ENCODE measurements around the gene SORCS3. TPM values are rescaled to one million over a fixed set of nuclear protein-coding genes. Genes with fewer than 3 reads are reported as not detected.

The SORCS3 gene
- total and polyA plus RNA-seq, 2 of the 13 experiments (the other 11 are each of a cell fraction or from before 2014, with no cell fraction given) = 0.07 TPM; not detected in 1

DNA sequence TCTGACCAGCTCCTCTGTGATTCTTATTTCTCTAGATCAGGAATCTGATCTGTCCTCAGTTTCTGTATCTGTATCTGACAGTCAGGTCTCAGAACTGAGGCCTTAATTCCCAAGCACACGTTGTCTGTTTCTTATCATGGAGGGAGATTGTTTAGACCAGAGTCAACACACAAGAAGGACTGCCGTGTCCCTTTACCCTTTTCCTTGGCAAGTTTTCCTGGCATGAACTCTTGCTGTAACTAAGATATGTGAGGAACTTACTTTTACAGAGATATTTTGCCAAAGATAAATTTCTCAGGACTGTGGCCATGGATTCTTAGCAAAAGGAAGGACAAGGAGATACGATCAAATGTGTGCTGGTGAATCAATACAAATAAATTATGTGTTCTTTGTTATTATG lies 181.0 kb downstream of the SORCS3 start:
- no peak for FAIRE-seq
- intact Hi-C loops (cut with micrococcal nuclease; ENCODE audit: unreplicated experiment) (no loop called here), in situ Hi-C loops (cut with HindIII; ENCODE audit: extremely low pct_ligation_motif_present, low pct_unique_long_range_greater_than_20kb) (no loop called here)
- DNase-seq (ENCODE audit: low spot score) = no peak
- BruUV-seq (replicated peaks) = no TSS peak
- no peak overlapping the region for H3K9ac ChIP-seq (ENCODE audit: insufficient read depth, low read depth, low read length)
- no peak overlapping the region for H3K4me2 ChIP-seq (ENCODE audit: low read depth, low read length)
- ChIA-PET CTCF (ENCODE audit: low intra/inter-chr PET ratio, low total read pairs) (no interaction called here), POLR2A (no interaction called here)
- no peak overlapping the region for H3K27ac ChIP-seq (ENCODE audit: extremely low read length, insufficient read depth, low read length)
- H3K4me3 ChIP-seq (replicated peaks in 1 of 3; ENCODE audit: insufficient read depth in 1 of 3, low read depth in 2 of 3, low read length in 3 of 3) = no peak overlapping the region
- H4K20me1 ChIP-seq (ENCODE audit: insufficient read depth, low read length) = no peaks in the 10 kb centered on the region
- H2AFZ ChIP-seq (ENCODE audit: low read length) = no peak overlapping the region
- no peaks in the 10 kb centered on the region for H3K4me1 ChIP-seq (ENCODE audit: insufficient read depth, low read length)
- no peaks in the 10 kb centered on the region for H3K27me3 ChIP-seq (ENCODE audit: control insufficient read depth in 1 of 2, insufficient read depth in 2 of 2, low read length in 2 of 2)
- H3K9me3 ChIP-seq (ENCODE audit: low read length) = no peaks in the 10 kb centered on the region
- no peak for TF ChIP-seq ZNF333 (CRISPR knock-in tag; IDR thresholded peaks at IDR 0.05; ENCODE audit: borderline replicate concordance)
- TF ChIP-seq, protein P1, sequence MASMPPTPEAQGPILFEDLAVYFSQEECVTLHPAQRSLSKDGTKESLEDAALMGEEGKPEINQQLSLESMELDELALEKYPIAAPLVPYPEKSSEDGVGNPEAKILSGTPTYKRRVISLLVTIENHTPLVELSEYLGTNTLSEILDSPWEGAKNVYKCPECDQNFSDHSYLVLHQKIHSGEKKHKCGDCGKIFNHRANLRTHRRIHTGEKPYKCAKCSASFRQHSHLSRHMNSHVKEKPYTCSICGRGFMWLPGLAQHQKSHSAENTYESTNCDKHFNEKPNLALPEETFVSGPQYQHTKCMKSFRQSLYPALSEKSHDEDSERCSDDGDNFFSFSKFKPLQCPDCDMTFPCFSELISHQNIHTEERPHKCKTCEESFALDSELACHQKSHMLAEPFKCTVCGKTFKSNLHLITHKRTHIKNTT (CRISPR knock-in tag; IDR thresholded peaks at IDR 0.05) = no peak
- TF ChIP-seq, protein P2, sequence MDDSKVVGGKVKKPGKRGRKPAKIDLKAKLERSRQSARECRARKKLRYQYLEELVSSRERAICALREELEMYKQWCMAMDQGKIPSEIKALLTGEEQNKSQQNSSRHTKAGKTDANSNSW (CRISPR knock-in tag; IDR thresholded peaks at IDR 0.05; ENCODE audit: borderline replicate concordance) = no peak
- TF ChIP-seq MTF2 (CRISPR knock-in tag; IDR thresholded peaks at IDR 0.05; ENCODE audit: borderline replicate concordance) = no peak
- TF ChIP-seq, protein P3, sequence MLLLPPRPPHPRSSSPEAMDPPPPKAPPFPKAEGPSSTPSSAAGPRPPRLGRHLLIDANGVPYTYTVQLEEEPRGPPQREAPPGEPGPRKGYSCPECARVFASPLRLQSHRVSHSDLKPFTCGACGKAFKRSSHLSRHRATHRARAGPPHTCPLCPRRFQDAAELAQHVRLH (CRISPR knock-in tag; IDR thresholded peaks at IDR 0.05; ENCODE audit: borderline replicate concordance, low read depth) = no peak
- no peak for TF ChIP-seq KLF15 (CRISPR knock-in tag; IDR thresholded peaks at IDR 0.05; ENCODE audit: borderline replicate concordance)
- TF ChIP-seq, protein P4, sequence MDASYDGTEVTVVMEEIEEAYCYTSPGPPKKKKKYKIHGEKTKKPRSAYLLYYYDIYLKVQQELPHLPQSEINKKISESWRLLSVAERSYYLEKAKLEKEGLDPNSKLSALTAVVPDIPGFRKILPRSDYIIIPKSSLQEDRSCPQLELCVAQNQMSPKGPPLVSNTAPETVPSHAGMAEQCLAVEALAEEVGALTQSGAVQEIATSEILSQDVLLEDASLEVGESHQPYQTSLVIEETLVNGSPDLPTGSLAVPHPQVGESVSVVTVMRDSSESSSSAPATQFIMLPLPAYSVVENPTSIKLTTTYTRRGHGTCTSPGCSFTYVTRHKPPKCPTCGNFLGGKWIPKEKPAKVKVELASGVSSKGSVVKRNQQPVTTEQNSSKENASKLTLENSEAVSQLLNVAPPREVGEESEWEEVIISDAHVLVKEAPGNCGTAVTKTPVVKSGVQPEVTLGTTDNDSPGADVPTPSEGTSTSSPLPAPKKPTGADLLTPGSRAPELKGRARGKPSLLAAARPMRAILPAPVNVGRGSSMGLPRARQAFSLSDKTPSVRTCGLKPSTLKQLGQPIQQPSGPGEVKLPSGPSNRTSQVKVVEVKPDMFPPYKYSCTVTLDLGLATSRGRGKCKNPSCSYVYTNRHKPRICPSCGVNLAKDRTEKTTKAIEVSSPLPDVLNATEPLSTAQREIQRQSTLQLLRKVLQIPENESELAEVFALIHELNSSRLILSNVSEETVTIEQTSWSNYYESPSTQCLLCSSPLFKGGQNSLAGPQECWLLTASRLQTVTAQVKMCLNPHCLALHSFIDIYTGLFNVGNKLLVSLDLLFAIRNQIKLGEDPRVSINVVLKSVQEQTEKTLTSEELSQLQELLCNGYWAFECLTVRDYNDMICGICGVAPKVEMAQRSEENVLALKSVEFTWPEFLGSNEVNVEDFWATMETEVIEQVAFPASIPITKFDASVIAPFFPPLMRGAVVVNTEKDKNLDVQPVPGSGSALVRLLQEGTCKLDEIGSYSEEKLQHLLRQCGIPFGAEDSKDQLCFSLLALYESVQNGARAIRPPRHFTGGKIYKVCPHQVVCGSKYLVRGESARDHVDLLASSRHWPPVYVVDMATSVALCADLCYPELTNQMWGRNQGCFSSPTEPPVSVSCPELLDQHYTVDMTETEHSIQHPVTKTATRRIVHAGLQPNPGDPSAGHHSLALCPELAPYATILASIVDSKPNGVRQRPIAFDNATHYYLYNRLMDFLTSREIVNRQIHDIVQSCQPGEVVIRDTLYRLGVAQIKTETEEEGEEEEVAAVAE (CRISPR knock-in tag; IDR thresholded peaks at IDR 0.05; ENCODE audit: borderline replicate concordance) = no peak
- TF ChIP-seq ZNF17 (CRISPR knock-in tag; IDR thresholded peaks at IDR 0.05) = no peak
- no peak for TF ChIP-seq FOXP1 (IDR thresholded peaks at IDR 0.05)
- TF ChIP-seq FOXP1 (CRISPR knock-in tag; IDR thresholded peaks at IDR 0.05) = no peak
- TF ChIP-seq, protein P5, sequence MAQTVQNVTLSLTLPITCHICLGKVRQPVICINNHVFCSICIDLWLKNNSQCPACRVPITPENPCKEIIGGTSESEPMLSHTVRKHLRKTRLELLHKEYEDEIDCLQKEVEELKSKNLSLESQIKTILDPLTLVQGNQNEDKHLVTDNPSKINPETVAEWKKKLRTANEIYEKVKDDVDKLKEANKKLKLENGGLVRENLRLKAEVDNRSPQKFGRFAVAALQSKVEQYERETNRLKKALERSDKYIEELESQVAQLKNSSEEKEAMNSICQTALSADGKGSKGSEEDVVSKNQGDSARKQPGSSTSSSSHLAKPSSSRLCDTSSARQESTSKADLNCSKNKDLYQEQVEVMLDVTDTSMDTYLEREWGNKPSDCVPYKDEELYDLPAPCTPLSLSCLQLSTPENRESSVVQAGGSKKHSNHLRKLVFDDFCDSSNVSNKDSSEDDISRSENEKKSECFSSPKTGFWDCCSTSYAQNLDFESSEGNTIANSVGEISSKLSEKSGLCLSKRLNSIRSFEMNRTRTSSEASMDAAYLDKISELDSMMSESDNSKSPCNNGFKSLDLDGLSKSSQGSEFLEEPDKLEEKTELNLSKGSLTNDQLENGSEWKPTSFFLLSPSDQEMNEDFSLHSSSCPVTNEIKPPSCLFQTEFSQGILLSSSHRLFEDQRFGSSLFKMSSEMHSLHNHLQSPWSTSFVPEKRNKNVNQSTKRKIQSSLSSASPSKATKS (CRISPR knock-in tag; IDR thresholded peaks at IDR 0.05) = no peak
- no peak for TF ChIP-seq ZNF33A (CRISPR knock-in tag; IDR thresholded peaks at IDR 0.05; ENCODE audit: borderline replicate concordance)
- TF ChIP-seq, protein P6, sequence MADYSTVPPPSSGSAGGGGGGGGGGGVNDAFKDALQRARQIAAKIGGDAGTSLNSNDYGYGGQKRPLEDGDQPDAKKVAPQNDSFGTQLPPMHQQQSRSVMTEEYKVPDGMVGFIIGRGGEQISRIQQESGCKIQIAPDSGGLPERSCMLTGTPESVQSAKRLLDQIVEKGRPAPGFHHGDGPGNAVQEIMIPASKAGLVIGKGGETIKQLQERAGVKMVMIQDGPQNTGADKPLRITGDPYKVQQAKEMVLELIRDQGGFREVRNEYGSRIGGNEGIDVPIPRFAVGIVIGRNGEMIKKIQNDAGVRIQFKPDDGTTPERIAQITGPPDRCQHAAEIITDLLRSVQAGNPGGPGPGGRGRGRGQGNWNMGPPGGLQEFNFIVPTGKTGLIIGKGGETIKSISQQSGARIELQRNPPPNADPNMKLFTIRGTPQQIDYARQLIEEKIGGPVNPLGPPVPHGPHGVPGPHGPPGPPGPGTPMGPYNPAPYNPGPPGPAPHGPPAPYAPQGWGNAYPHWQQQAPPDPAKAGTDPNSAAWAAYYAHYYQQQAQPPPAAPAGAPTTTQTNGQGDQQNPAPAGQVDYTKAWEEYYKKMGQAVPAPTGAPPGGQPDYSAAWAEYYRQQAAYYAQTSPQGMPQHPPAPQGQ (CRISPR knock-in tag; IDR thresholded peaks at IDR 0.05; ENCODE audit: borderline replicate concordance) = no peak
- TF ChIP-seq HNRNPL (IDR thresholded peaks at IDR 0.05; ENCODE audit: low read depth, low read length) = no peak
- no peak for ATAC-seq
- no peaks in the 10 kb centered on the region for H3K36me3 ChIP-seq (replicated peaks in 1 of 2; ENCODE audit: control insufficient read depth in 1 of 2, insufficient read depth in 2 of 2, low read length in 2 of 2)
- H3K79me2 ChIP-seq (ENCODE audit: insufficient read depth, low read length) = no peaks in the 10 kb centered on the region
- WGBS (ENCODE audit: low lambda C conversion rate) = 0% methylated on average over 3 of the region's 3 CpGs

Measured in HepG2 (cell line).